ENCODE data around the gene EML2.

GRCh38 chr19:45621389-45621788, 17.8 kb downstream of the EML2 start:
- TF ChIP-seq IKZF3 (tag by site-specific recombination; IDR thresholded peaks at IDR 0.05) (no peak), CTCF (tag by site-specific recombination; IDR thresholded peaks at IDR 0.05) (no peak), MYNN (tag by site-specific recombination; IDR thresholded peaks at IDR 0.05; ENCODE audit: borderline replicate concordance) (no peak), ZNF629 (tag by site-specific recombination; IDR thresholded peaks at IDR 0.05) (no peak), ZNF23 (tag by site-specific recombination; IDR thresholded peaks at IDR 0.05; ENCODE audit: borderline replicate concordance) (no peak), ZNF768 (tag by site-specific recombination; IDR thresholded peaks at IDR 0.05) (no peak), WT1 (tag by site-specific recombination; IDR thresholded peaks at IDR 0.05) (no peak), YY1 (tag by site-specific recombination; IDR thresholded peaks at IDR 0.05) (no peak), ZIC2 (tag by site-specific recombination; IDR thresholded peaks at IDR 0.05) (no peak), SP2 (tag by site-specific recombination; IDR thresholded peaks at IDR 0.05) (no peak)
